ENCODE data around the gene GLTPD2.

DNA sequence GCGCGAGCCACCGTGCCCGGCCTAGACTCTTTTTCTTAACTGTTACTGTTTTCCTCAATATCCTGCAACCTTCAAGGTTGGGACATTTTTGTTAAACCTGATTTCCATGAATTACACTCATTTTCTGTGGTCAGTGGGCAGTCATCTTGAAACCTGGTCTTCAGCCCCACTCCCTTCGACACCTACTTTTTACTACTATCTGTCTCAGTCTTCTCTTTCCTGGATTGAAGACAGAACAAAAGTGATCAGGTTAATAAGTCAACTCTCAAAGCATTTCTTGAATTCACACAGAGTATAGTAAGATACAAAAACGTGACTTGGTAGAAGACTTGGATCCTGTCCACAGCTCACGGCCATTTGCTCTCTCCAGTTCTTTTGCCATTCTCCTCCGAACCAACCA lies 50.5 kb downstream of the GLTPD2 start:
- TF ChIP-seq, protein P1, sequence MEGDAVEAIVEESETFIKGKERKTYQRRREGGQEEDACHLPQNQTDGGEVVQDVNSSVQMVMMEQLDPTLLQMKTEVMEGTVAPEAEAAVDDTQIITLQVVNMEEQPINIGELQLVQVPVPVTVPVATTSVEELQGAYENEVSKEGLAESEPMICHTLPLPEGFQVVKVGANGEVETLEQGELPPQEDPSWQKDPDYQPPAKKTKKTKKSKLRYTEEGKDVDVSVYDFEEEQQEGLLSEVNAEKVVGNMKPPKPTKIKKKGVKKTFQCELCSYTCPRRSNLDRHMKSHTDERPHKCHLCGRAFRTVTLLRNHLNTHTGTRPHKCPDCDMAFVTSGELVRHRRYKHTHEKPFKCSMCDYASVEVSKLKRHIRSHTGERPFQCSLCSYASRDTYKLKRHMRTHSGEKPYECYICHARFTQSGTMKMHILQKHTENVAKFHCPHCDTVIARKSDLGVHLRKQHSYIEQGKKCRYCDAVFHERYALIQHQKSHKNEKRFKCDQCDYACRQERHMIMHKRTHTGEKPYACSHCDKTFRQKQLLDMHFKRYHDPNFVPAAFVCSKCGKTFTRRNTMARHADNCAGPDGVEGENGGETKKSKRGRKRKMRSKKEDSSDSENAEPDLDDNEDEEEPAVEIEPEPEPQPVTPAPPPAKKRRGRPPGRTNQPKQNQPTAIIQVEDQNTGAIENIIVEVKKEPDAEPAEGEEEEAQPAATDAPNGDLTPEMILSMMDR (IDR thresholded peaks at IDR 0.05), result no peak
- TF ChIP-seq POLR2A (IDR thresholded peaks at IDR 0.05) (no peak), POLR2AphosphoS5 (IDR thresholded peaks at IDR 0.05; ENCODE audit: insufficient read depth in 1 of 2, low read depth in 1 of 2) (no peak)
